Ishikawa (cell line): Measurements from ENCODE around the gene EEFSEC.

Experiments used
- EGR1 ChIP-seq: IDR thresholded peaks from 2 replicates; pipeline ENCODE4 v1.6.1; 2012
- EP300 ChIP-seq: IDR thresholded peaks from 2 replicates; pipeline ENCODE4 v1.6.1; 2012; ENCODE audit warnings: borderline replicate concordance
- REST ChIP-seq: IDR thresholded peaks from 2 replicates; pipeline ENCODE4 v1.6.1; 2012; ENCODE audit warnings: low read depth, mild to moderate bottlenecking
- TAF1 ChIP-seq: IDR thresholded peaks from 2 replicates; pipeline ENCODE4 v1.6.1; 2012; ENCODE audit warnings: low read depth, mild to moderate bottlenecking
- TEAD4 ChIP-seq: IDR thresholded peaks from 2 replicates; pipeline ENCODE4 v1.6.1; 2012
- YY1 ChIP-seq: IDR thresholded peaks from 2 replicates; pipeline ENCODE4 v1.6.1; 2012; ENCODE audit warnings: low read depth
- ZBTB7A ChIP-seq: IDR thresholded peaks from 2 replicates; pipeline ENCODE4 v1.6.1; 2012; ENCODE audit warnings: low read depth

- TF ChIP-seq REST (no peak), EP300 (no peak), TAF1 (no peak), TEAD4 (no peak), EGR1 (no peak), YY1 (no peak), ZBTB7A (no peak)
Observed at GRCh38 chr3:128376516-128376915, 223.2 kb downstream of the EEFSEC start.
